HG03095 (cell line): Measurements from ENCODE around the gene GLT1D1.
A peak's percentile ranks its signal among the peaks of the same experiment; 100 is the strongest.

ENCODE experiments used
- ATAC-seq: cut with Tn5 transposase; IDR thresholded peaks from one replicate; pipeline ENCODE4 v1.9.1; 2021; ENCODE audit warnings: moderate library complexity; ENCODE audit not compliant: unreplicated experiment

Gene GLT1D1

GRCh38 chr12:128910629-128911028, 57.4 kb downstream of the GLT1D1 start:
- no peak for ATAC-seq

GRCh38 chr12:128911861-128912260, 58.6 kb downstream of the GLT1D1 start:
- ATAC-seq: no peak

GRCh38 chr12:128914908-128915563, 61.8 kb downstream of the GLT1D1 start:
- ATAC-seq: peak; percentile 94

- no peak for ATAC-seq
These were observed 63.1 kb downstream of the GLT1D1 start for GRCh38 chr12:128916425-128916824.

GRCh38 chr12:128918481-128919260, 65.4 kb downstream of the GLT1D1 start:
- ATAC-seq: no peak

GRCh38 chr12:128920468-128920867, 67.2 kb downstream of the GLT1D1 start:
- no peak for ATAC-seq

GRCh38 chr12:128928361-128928760, 75.1 kb downstream of the GLT1D1 start:
- ATAC-seq: no peak

GRCh38 chr12:128929057-128929456, 75.8 kb downstream of the GLT1D1 start:
- ATAC-seq: no peak

GRCh38 chr12:128930606-128931005, 77.3 kb downstream of the GLT1D1 start:
- ATAC-seq: no peak

- no peak for ATAC-seq
These were observed 79.2 kb downstream of the GLT1D1 start for GRCh38 chr12:128932521-128932920.

- ATAC-seq: no peak
These were observed 79.8 kb downstream of the GLT1D1 start for GRCh38 chr12:128933039-128933438.

- no peak for ATAC-seq
These were observed 80.6 kb downstream of the GLT1D1 start for GRCh38 chr12:128933926-128934325.

GRCh38 chr12:128938886-128939285, 85.6 kb downstream of the GLT1D1 start:
- no peak for ATAC-seq

- no peak for ATAC-seq
These were observed 87.0 kb downstream of the GLT1D1 start for GRCh38 chr12:128940090-128940888.

- ATAC-seq: no peak
These were observed 87.7 kb downstream of the GLT1D1 start for GRCh38 chr12:128940974-128941373.

- ATAC-seq: no peak
These were observed 89.7 kb downstream of the GLT1D1 start for GRCh38 chr12:128942960-128943477.

GRCh38 chr12:128944956-128945355, 91.7 kb downstream of the GLT1D1 start:
- no peak for ATAC-seq

- ATAC-seq: no peak
These were observed 93.9 kb downstream of the GLT1D1 start for GRCh38 chr12:128947209-128947608.

GRCh38 chr12:128949086-128949485, 95.8 kb downstream of the GLT1D1 start:
- ATAC-seq: no peak

GRCh38 chr12:128951448-128951847, 98.2 kb downstream of the GLT1D1 start:
- no peak for ATAC-seq

GRCh38 chr12:128956755-128957154, 103.5 kb downstream of the GLT1D1 start:
- ATAC-seq: no peak
